Keratinocyte (primary cell): ENCODE measurements around the gene INSR.

Source experiments
- CTCF ChIP-seq, 3 experiments: IDR thresholded peaks in 1 of 3; conservative IDR thresholded peaks in 1 of 3; optimal IDR thresholded peaks in 1 of 3; 2 replicates in 2 of 3; 3 replicates in 1 of 3; pipeline versions ENCODE3 to v1.5.1; 2011; ENCODE audit warnings: low read length in 3 of 3, mild to moderate bottlenecking in 3 of 3, moderate library complexity in 2 of 3, control low read depth in 1 of 3, inconsistent platforms in 1 of 3; ENCODE audit not compliant: insufficient read depth in 2 of 3; ENCODE audit errors: extremely low read depth in 1 of 3
- EZH2 ChIP-seq: IDR thresholded peaks from one replicate; pipeline ENCODE4 v1.6.1; 2012; ENCODE audit warnings: inconsistent platforms, mild to moderate bottlenecking, low read length, moderate library complexity

GRCh38 chr19:7200736-7201135 lies 93.5 kb downstream of the INSR start:
- no peak for TF ChIP-seq EZH2
- TF ChIP-seq CTCF (optimal IDR thresholded peaks at IDR 0.05 in 1 of 3, IDR thresholded peaks at IDR 0.05 in 1 of 3, conservative IDR thresholded peaks at IDR 0.05 in 1 of 3; ENCODE audit: extremely low read depth in 1 of 3, insufficient read depth in 2 of 3, low read length in 3 of 3), result no peak
